Ammon's horn (tissue), 1 donor: ENCODE data around the gene HGFAC.
"Not testable (repeated sequence)": the region's sequence is repeated elsewhere in the genome, so short reads cannot be mapped to it uniquely, and the experiment has no call there.

Experiments
- DNase-seq: peaks from one replicate; pipeline ENCODE4 v3.0.0-alpha.2; 2016; ENCODE audit warnings: low spot score

HGFAC gene

GRCh38 chr4:3411190-3411589, 30.6 kb upstream of the HGFAC start:
- DNase-seq = not testable (repeated sequence)

- no peak for DNase-seq
Observed at GRCh38 chr4:3411676-3412075, 30.1 kb upstream of the HGFAC start.

- no peak for DNase-seq
Observed at GRCh38 chr4:3412257-3413020, 29.3 kb upstream of the HGFAC start.

GRCh38 chr4:3413217-3413671, 28.5 kb upstream of the HGFAC start:
- DNase-seq = no peak

DNA sequence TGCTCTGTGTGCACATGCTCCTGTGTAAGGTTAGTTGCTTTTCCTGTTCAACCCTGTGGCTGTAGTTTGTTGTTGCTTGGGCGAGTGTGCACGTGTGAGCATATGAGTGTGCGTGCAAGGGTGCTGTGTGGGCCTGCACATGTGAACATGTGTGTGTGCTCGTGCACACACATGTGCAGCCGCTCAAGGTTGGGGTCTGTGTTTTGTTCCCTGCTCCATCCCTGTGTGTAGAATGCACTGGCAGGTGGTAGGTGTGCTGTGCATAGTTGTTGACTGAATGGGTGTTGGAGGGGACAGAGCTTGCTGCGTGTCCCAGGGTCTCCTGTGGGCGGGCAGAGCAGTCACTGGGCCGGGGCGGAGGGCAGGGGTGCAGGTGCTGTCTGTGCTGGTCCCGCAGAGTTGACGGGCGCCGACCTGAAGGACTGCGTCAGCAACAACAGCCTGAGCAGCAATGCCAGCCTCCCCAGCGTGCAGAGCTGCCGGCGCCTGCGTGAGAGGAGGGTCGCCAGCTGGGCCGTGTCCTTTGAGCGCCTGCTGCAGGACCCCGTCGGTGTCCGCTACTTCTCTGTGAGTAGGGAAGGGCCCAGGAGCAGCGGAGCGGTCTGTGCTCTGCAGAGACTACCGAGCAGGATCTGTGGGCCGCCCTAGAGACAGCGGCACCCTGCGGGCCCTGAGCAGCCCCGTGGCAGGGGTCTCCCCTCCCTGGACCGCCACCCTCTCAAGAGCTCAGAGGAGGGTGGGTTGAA, 27.9 kb upstream of the HGFAC start:
- DNase-seq = no peak

- peak; percentile 59 for DNase-seq
Observed at GRCh38 chr4:3414421-3415279, 27.1 kb upstream of the HGFAC start.

GRCh38 chr4:3415471-3416141, 26.2 kb upstream of the HGFAC start:
- no peak for DNase-seq

DNA sequence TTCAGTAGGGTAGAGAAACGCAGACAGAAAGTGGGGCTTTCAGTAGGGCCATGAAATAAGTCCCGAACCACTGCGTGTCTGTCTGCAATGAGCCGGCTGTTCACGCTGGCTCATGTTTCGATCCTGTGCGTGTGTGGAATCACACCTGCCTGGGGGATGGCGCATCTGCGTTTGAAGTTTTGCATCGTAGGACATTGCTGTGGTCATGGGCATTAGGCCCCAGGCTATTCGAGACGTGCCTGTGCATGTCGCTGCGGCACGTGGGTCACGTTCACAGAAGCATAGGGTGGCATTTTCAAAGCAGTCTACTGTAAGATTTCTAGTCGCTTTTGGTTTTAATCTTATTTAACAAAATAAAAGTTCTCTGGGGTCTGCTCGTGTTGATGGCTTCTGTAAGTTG, 25.5 kb upstream of the HGFAC start:
- no peak for DNase-seq

DNA sequence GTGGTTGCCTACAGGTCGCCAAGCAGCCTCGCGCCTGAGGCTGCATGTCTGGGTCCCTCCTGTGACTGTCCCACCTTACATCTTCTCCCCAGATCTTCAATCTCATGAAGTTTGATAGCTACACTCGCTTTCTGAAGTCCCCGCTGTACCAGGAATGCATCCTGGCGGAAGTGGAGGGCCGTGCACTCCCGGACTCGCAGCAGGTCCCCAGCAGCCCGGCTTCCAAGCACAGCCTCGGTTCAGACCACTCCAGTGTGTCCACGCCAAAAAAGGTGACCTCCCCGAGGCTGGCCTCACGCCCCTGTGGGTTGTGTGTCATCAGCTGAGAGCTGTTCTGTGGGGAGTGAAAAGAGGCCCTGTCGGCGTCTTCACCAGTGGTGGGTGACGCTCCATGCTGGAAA, 24.9 kb upstream of the HGFAC start:
- DNase-seq = no peak

GRCh38 chr4:3417448-3417847, 24.3 kb upstream of the HGFAC start:
- DNase-seq = no peak

DNA sequence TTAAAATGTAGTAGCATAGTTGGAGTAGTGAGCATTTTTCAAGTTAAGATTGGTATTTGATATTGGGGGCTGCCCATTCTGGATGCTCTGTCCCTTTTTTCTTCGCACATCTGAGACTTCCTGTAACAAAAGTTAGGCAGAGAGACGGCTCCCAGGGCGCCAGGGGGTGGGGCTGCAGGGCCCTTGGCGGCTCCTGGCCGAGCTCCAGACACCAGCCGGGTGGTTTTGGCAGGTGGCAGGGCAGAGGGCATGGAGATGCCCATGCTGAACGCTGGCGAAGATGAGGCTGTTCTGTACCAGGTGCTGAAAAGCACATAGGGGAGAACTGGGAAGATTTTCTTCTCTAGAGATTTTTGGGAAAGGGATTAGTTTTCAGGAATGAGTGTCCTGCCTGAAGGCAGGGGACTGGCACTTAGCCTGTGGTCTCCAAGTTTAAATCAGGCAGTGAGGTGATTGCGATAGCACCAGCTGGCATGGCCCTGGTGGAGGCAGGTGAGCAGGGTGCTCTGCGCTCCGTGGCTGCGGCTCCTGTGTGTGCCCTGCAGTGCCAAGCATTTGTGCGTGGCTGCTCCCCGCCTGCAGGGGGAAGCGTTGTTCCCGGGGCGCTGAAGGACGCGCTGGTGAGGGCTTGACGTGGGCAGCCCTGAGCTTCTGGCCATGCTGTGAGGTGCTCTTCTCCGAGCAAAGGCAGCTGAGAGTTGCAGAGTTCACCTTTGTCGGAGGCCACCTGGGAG, 23.6 kb upstream of the HGFAC start:
- no peak for DNase-seq

GRCh38 chr4:3419836-3420605, 21.7 kb upstream of the HGFAC start:
- no peak for DNase-seq

- no peak for DNase-seq
Observed at GRCh38 chr4:3420606-3420955, 21.2 kb upstream of the HGFAC start.

DNA sequence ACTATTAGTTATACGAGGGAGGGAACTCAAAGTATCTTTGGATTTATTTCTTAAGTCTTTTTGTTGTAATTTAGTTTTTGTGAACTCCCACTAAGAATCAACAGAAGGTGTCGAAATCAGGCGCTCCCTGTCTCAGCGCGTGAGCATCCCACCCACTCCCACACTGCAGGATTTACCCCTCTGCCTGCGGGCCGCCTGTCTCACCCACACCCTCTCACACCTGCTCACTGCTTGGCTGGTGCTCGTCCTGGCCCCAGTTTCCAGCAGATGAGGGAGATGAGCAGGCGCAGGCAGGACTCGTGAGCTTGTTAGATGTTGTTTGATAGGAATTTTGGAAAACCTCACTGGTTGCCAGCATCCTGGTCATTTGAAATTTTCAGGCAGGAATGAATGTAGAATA, 20.8 kb upstream of the HGFAC start:
- DNase-seq = no peak

- no peak for DNase-seq
Observed at GRCh38 chr4:3421470-3421869, 20.3 kb upstream of the HGFAC start.

DNA sequence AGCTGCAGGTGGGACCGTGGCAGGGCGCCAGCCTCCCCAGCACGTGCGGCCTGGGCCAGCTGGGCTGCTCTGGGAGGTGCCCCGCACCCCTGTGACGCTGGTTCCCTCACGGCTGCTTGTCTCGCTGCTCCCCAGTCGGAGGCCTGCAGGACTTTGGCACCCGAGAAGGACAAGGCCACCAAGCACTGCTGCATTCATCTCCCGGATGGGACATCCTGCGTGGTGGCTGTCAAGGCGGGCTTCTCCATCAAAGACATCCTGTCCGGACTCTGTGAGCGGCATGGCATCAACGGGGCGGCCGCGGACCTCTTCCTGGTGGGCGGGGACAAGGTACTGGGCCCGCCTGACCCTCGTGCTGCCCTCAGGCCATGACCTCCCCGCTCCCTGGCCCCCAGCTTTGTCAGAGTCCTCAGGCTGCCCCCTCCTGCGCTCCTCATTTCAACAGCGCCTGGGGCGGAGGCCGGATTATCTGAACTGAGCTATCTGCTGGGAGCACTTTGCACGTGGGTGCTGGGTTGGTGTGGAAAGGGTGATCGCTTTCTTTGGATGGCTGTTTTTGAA, 19.4 kb upstream of the HGFAC start:
- no peak for DNase-seq

DNA sequence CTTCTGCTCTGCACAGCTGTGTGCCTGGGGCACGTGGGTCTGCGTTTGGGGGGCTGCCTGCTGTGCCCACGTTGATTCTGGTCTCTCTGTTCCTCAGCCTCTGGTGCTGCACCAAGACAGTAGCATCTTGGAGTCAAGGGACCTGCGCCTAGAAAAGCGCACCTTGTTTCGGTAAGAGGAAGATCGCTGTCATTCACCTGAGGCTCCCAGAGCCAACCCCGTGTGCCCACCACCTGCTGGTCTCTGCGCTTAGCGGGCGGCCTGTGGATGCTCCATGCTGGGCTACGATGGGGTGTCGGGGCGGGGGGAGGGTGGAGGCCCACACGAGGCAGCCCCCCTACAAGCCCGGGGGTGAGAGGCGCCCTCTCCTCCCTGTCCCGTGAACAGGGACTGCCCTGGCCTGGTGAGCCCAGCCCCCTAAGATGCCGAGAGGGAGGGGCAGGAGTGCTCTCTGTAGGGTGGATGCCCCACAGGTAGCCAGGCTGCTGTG, 18.9 kb upstream of the HGFAC start:
- DNase-seq = no peak

DNA sequence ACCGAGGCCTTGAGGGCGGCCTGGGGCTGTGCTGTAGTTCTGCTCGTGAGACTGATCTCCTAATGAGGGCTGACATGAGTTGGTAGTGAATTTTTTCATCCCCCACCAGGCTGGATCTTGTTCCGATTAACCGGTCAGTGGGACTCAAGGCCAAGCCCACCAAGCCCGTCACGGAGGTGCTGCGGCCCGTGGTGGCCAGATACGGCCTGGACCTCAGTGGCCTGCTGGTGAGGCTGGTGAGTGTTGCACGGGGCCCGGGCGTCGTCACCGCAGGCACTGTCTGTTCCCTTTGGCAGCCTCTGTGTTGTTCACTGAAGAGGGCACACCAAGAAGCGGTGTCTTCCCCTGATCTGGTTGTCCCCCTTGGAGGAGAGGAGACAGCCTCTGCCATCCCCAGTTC, 18.4 kb upstream of the HGFAC start:
- DNase-seq = no peak

- no peak for DNase-seq
Observed at GRCh38 chr4:3423952-3424351, 17.8 kb upstream of the HGFAC start.

GRCh38 chr4:3424522-3425095, 17.2 kb upstream of the HGFAC start:
- DNase-seq = no peak
